Hippocampal formation (tissue), 2 donors: ENCODE data around the gene ABCA7.

Experiments
- DNase-seq, 2 donors: peaks; one replicate each; lab custom pipeline; 2025; lab: John Stamatoyannopoulos, UW

ABCA7 gene, protein sequence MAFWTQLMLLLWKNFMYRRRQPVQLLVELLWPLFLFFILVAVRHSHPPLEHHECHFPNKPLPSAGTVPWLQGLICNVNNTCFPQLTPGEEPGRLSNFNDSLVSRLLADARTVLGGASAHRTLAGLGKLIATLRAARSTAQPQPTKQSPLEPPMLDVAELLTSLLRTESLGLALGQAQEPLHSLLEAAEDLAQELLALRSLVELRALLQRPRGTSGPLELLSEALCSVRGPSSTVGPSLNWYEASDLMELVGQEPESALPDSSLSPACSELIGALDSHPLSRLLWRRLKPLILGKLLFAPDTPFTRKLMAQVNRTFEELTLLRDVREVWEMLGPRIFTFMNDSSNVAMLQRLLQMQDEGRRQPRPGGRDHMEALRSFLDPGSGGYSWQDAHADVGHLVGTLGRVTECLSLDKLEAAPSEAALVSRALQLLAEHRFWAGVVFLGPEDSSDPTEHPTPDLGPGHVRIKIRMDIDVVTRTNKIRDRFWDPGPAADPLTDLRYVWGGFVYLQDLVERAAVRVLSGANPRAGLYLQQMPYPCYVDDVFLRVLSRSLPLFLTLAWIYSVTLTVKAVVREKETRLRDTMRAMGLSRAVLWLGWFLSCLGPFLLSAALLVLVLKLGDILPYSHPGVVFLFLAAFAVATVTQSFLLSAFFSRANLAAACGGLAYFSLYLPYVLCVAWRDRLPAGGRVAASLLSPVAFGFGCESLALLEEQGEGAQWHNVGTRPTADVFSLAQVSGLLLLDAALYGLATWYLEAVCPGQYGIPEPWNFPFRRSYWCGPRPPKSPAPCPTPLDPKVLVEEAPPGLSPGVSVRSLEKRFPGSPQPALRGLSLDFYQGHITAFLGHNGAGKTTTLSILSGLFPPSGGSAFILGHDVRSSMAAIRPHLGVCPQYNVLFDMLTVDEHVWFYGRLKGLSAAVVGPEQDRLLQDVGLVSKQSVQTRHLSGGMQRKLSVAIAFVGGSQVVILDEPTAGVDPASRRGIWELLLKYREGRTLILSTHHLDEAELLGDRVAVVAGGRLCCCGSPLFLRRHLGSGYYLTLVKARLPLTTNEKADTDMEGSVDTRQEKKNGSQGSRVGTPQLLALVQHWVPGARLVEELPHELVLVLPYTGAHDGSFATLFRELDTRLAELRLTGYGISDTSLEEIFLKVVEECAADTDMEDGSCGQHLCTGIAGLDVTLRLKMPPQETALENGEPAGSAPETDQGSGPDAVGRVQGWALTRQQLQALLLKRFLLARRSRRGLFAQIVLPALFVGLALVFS (N-terminal part only)

DNA sequence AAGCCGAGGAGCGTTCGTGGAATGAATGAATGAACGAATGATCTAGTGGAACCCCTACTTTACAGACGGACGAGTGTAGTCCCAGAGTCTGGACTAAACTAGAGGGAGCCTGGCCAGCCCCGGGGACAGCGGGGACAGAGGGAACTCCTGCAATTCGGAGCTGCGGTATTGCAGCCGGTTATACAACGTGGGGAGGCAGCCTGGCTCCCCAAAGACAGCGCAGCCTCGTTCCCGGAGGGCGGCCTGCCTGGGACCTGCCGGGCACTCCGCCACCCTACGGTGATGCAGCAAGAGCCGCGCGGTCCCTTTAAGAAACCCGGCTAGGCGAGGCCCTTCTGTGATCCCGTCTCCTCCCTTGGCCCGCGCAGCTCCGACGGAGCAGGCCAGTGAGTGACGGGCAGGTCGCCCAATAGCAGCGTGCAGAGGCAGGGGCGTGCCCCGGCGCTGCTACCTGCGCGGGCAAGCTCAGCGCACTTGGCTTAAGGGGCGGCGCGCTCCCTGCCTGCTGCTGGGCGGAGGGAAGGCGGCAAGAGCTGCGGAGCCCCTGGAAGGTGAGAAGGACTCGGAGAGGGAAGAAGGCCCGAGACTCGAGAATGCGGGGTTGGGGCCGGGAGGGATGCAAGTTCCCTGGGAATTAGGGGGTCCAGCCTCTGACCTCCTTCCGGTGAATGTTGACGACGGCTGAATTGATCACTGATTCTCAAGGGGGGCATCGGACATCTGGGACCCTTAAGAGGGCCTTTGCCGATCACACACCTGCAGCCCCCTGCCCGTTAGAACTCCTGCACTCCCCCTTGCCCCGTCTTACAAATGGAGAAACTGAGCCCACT, at the start of gene ABCA7:
ABCA7 (plus strand) TSS at position 462 of the 830 bp plus-strand sequence. CDS start 1,255 bp downstream, outside the sequence.
- peak; percentile 88 to 93 for DNase-seq

DNA sequence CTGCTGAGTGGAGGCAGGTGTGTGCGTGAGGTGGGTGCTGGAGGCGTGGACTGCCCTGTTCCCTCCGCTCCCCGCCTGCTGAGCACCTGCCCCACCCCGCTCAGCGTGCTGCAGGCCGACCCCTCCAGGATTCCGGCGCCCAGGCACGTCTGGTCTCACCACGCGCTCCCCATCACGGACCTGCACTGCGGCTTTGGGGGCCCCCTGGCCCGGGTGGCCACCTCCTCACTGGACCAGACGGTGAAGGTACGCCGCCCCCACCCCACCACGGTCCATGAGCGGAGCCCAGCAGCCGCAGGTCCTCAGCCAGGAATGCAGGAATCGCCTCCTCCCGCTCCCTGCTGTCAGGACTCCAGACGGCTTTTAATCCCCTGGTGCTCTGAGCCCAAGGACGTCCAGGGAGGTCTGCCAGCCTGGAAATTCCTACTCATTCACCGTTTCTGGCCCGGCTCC, 49.8 kb upstream of the ABCA7 start:
- no peak for DNase-seq

DNA sequence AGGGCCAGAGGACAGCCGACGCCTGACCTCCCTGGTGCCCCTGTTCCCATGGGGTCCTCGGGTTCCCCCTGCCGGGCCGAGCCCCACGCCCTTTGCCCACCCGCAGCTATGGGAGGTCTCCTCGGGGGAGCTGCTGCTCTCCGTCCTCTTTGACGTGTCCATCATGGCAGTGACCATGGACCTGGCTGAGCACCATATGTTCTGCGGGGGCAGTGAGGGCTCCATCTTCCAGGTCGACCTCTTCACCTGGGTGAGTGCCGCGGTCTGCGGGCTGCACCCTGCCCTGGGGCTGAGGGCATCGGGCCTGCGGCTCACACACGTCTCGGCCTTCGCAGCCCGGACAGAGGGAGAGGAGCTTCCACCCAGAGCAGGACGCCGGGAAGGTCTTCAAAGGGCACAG, 49.2 kb upstream of the ABCA7 start:
- DNase-seq, result no peak

DNA sequence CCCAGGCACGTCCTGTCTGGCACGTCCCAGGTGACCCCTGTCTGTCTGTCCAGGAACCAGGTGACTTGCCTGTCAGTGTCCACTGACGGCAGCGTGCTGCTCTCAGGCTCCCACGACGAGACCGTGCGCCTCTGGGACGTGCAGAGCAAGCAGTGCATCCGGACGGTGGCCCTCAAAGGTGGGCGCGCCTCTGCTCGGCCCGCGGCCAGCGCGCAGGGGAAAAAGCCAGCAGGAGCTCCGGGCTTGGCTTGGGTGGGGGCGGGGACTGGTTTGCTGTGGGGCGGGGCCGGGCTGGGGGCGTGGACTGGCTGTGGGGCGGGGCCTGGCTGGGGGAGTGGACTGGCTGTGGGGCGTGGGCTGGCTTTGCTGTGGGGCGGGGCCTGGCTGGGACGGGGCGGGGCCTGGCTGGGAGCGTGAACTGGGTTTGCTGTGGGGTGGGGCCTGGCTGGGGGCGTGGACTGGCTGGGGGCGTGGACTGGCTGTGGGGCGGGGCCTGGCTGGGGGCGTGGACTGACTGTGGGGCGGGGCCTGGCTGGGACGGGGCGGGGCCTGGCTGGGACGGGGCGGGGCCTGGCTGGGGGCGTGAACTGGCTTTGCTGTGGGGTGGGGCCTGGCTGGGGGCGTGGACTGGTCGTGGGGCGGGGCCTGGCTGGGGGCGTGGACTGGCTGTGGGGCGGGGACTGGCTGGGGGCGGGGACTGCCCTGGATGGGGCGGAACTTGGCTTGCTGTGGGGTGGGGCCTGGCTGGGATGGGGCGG, 48.6 kb upstream of the ABCA7 start:
- DNase-seq, result no peak

DNA sequence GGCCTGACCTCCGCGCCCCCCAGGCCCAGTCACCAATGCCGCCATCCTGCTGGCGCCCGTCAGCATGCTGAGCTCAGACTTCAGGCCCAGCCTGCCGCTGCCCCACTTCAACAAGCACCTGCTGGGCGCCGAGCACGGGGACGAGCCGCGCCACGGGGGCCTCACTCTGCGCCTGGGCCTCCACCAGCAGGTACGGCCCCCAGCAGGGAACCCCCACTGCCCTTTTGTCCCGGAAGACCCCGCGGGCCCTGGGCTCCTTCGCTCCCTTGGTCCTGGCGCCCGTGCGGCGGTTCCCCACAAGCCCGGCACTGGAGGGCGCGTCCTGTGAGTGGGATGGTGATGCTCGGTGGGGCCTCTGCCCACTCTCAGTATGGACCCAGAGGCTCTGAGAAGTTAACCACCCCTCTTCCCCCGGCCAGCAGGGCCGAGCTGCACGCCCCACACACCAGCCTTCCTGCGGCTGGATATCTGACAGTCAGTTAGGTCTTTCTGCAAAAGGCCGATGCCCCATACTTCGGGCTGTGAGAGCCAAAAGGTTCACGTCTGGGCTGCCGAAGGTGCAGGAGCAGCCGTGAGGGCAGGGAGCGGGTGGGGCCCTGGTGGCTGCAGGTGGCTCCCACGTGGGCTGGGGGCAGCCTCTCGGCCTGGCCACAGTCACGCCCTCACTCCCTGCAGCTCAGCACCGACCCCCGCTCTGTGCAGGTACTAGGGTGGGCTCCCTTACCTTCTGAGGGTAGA, 47.8 kb upstream of the ABCA7 start:
- DNase-seq, result no peak

DNA sequence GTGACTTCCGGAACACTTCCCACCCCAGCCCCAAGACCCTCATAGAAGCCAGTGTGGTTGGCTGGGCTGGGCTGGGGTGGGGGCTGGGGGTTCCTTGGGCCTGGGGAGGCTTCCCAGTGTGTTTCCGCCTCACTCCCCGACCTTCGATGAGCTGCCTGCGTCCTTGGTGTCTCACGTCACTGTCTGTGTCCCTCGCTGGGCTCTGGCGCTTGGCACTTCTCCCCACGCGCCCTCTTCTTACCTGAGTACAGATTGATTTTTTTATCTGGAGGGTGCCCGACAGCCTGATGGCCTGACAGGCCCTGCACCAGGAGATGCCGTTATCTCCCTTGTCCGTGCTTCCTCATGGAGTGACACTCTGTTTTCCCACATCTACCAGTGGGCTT, 47.2 kb upstream of the ABCA7 start:
- no peak for DNase-seq

DNA sequence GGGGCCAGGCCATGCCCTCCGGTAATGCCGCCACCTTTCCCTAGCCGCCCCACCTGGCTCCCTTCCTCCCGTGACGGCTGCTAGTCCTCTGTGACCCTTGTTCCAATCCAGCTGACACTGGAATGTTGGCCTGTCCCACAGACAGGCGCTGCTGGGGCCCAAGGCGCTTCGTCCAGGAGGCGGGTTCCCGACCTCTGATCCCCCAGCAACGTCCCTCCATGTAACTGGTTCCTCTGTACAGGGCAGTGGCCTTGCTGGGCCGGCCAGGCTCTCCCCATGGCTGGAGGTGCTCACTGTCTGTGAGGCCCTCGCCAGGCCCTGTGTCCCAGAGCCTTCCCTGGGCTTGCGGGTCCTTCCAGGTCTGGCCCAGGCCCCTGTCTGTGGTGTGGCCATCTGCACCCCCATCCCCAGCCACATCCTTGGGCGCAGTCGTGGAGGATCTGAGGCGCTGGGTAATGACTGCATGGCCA, 46.5 kb upstream of the ABCA7 start:
- no peak for DNase-seq

DNA sequence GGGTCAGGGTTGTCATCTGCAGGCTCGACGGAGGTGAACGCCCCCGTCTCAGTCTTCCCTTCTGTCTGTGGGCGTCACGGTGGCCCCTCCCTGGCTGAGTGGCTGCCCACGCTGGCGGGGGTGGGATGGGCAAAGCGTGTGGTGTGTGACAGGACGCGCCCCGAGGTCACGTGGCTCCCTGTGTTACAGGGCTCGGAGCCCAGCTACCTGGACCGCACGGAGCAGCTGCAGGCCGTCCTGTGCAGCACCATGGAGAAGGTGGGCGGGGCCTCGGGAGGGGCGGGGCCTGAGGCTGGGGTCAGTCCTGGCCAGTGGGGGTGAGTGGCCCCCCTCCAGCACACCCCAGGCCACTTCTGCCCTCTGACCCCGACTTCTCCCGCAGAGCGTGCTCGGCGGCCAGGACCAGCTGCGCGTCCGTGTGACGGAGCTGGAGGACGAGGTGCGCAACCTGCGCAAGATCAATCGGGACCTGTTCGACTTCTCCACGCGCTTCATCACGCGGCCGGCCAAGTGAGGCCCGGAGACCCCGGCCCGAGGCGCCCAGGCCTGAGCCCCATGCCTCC, 46.0 kb upstream of the ABCA7 start:
- DNase-seq, result no peak

DNA sequence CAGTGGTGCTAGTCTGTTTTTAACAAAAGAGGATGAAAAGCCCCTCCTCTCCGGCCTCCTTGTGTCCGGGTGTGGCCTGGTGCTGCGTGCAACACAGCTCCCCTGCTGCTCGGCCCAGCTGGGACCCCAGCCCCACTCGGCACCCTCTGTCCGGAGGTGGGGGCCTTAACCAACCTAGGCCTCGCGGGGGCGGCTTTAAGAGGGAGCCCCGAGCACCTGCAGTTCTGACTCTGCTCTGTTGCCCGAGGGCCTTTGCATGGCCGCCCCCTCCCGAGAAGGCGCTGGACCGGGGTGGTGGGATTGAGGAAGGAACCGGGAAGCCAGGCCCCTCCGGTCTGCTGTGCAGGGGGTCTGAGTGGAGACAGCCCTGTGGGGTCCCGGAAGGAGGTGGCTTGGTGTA, 45.4 kb upstream of the ABCA7 start:
- DNase-seq, result no peak

DNA sequence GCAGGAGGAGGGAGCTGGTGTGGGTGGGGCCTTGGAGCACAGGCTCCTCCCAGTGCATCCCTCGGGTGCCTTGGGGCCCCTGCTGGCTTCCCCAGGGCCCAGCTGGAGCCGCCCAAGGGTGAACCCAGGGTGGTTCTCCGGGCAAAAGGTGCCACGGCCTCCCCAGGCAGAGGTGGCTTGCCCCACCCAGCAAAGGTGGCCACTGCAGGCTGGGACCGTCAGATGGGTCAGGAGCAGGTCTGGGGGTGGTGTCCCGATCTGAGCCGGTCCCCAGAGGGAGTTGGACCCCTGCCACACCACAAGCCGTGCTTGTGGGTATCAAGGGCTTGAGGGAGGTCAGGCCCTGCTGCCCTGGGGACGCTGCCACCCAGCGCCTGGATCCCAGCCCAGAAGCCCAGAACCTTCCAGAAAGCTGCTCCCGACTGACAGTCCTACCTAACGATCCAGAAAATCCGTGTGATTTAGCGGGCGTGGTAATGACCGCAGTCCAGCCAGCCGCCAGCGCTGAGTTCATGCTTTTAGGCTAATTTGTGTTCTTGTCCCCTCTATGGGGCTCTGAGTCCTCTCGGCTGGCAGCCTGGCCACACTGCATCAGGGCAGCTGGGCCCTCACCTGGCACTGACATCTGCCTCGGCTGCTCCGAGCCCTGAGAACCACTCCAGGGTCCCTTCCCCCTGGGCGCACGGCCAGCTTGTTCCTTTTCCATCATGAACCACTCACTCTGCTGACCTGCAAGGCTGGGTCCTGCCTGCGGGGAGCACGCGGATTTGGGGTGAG, 44.7 kb upstream of the ABCA7 start:
- no peak for DNase-seq

DNA sequence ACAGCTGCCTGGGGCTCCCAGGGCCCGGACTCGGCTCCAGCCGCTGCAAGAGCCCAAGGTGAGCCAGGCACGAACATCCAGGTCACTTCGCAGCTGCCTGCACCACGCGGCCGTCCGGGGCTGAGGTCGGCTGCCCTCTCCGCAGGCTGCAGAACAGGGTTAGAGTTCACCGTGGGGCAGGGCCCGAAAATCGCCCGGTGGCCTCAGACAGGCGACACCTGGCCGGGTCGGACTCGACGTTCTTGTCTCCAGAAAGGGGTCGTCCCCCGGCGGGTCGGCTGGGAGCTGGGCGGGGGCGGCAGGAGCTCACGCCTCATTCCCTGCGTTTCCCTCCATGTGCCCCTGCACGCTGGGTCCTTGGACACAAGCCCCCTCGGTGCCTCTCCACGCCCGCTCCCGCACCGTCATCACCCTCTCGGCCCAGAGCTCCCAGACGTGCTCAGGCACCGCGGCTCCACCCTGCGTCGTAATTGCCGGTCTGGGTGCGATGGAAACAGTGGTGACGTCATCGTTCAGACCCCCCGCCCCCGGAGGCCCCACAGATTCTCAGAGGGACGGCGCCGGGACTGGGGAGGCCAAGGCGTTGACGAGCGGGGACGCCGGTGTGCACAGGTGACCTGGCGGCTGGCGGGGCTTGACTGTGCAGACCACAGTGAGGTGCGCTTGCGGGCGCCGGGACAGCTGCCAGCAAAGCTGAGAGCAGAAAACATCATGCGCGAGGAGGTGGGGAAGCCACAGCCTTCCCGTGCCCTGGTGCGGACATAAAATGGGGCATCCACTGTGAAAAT, 43.7 kb upstream of the ABCA7 start:
- no peak for DNase-seq

DNA sequence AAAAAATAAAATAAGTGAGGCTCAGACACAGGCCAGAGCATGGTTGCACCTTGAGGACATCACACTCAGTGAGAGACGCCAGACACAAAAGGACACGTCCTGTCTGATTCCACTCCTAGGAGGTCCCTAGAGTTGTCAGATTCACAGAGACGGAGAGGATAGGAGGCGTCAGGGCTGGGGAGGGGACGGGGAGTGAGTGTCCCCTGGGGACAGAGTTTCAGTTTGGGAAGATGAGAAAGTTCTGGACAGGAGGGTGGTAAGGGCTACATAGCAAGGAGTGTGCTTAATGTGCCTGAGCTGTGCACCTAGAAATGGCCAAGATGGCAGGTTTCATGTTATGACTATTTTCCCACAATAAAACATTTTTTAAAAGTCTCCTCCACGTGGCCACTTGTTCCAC, 41.8 kb upstream of the ABCA7 start:
- DNase-seq, result no peak

DNA sequence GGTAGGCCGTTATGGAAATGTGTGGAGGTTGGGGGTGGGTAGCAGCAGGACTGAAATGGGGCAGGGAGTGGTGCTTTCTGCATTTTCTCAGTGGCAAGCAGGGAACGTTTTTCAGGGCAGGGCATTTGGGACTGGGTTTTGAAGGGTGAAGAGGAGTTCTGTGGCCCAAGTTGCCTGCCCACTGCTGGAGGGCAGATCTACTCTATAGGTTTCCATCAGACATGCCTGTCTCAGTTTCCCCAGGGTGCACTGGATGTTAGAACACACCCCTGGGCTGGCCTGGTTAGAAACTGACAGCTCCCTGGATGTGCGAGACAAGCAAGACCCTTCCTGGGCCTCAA, 40.6 kb upstream of the ABCA7 start:
- no peak for DNase-seq

DNA sequence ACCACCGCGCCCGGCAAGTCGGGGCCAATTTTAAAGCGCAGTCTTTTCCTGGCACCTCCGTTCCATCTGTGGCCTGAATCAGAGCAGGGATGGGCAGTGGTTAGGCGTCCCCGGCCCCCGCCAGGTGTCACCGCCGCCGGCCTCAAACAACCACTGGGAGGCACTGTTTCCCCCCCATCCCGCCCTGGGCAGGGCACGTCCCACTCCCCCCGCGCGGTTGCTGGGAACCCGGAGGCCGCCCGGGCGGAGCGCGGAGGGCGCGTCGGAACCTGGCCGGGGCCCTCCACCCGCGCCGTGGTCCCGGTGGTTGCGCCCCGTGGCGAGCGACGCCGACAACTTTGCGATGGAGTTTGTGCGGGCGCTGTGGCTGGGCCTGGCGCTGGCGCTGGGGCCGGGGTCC, 39.8 kb upstream of the ABCA7 start, which contains the start of gene GRIN3B:
GRIN3B (plus strand) TSS at position 325 of the 400 bp plus-strand sequence; CDS start at position 344, 19 bp downstream.
- no peak for DNase-seq

DNA sequence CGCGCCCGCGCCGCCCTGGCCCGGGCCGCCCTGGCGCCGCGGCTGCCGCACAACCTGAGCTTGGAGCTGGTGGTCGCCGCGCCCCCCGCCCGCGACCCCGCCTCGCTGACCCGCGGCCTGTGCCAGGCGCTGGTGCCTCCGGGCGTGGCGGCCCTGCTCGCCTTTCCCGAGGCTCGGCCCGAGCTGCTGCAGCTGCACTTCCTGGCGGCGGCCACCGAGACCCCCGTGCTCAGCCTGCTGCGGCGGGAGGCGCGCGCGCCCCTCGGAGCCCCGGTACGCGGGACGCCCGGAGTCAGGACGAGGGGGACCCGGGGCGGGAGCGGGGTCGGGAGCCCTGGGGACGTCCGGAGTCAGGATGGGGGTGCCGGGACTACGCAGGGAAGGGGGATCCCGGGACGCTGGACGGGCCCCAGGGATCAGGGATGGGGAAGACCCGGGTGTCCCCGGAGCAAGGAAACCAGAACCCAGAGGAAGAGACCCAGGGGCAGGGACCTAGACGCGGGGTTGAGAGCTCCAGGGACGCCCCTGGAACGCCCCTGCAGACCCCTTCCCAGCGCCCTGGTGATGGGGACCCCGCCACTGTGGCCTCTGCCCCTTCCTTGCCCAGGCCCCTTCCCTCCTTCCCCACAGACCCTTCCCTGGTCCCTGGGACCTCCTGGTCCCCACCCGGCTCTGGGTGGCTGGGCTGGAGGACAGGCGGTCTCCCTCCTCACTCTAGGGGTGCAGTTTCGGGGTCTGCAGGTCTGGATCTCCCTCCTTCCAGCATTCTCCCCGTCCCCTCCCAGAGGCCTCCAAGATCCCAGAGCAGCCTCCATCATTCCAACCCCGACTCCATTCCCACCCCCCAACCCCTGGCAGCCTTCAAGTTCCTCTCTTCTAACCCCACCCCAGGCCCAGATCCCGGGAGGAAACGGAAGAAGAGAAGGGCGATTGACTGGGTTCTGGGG, 39.0 kb upstream of the ABCA7 start:
- DNase-seq, result no peak

DNA sequence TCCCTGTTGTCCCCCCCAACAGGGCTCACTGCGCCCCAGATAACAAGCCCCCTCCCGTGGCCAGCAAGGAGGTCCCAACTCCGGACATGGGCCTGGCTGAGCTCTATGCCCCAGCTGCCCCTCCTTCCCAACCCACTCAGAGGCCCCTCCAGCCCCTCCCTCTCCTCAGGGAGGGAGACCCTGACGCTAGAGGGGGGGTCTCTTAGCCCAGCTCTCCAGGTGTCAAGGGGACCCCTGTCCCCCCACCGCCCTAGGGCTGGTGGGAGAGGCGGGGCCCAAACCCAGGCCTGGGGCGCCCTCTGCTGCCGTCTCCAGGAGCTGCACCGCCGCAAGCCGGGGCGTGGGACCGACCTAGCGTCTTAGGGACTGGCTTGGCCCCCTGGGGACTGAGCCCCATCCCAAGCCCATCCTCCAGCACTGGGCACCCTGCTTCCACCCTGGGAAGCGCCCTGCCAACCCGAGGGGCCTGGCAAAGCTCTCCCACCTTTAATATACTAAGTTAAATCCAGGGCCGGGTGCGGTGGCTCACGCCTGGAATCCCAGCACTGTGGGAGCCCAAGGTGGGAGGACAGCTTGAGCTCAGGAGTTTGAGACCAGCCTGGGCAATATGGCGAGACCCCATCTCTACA, 38.3 kb upstream of the ABCA7 start:
- no peak for DNase-seq
